Calu3 (cell line): ENCODE data around the gene ARHGAP15. TPM values are rescaled to one million over a fixed set of nuclear protein-coding genes. Genes with fewer than 3 reads are reported as not detected.

ENCODE experiments used
- BruUV-seq: library from RNA; stranded (reverse); fragments of 400-500 nt; replicated peaks from 2 replicates; lab custom pipeline; 2021; lab: Mats Ljungman, UMichigan
- CTCF ChIA-PET: fragments of 300-600 bp; sonication (Branson Sonifier 250); formaldehyde crosslinking; loops from one replicate; lab custom pipeline; 2022; ENCODE audit warnings: antibody characterized with exemption; lab: Charles Lee
- DNase-seq: peaks from one replicate; pipeline ENCODE4 v3.0.0; 2022
- H3K27ac Mint-ChIP-seq: one replicate; pipeline ENCODE4 v1.8.0; 2022; ENCODE audit warnings: mixed read lengths; ENCODE audit not compliant: unreplicated experiment
- H3K27me3 Mint-ChIP-seq: one replicate; pipeline ENCODE4 v1.8.0; 2022; ENCODE audit warnings: mixed read lengths; ENCODE audit not compliant: unreplicated experiment
- H3K36me3 Mint-ChIP-seq: one replicate; pipeline ENCODE4 v1.8.0; 2022; ENCODE audit warnings: mild to moderate bottlenecking, moderate library complexity, mixed read lengths; ENCODE audit not compliant: insufficient read depth, unreplicated experiment
- H3K4me1 Mint-ChIP-seq: one replicate; pipeline ENCODE4 v1.8.0; 2022; ENCODE audit warnings: mild to moderate bottlenecking, low read depth, mixed read lengths; ENCODE audit not compliant: unreplicated experiment
- H3K4me3 Mint-ChIP-seq: one replicate; pipeline ENCODE4 v1.8.0; 2022; ENCODE audit warnings: mild to moderate bottlenecking, low read depth, moderate library complexity, mixed read lengths; ENCODE audit not compliant: unreplicated experiment
- H3K9me3 Mint-ChIP-seq: one replicate; pipeline ENCODE4 v1.8.0; 2022; ENCODE audit warnings: low read depth, mixed read lengths; ENCODE audit not compliant: unreplicated experiment
- intact Hi-C: fragments of 100-400 bp; cut with micrococcal nuclease; formaldehyde crosslinking; loops from one replicate; pipeline ENCODE4 v1.10.0; 2022; ENCODE audit not compliant: unreplicated experiment
- total RNA-seq: library from RNA; stranded (reverse); gene quantifications from 2 replicates; pipeline ENCODE4 v1.2.3, GENCODE V29; 2022
- TF ChIP-seq, protein P1 (sequence below): fragments of 200-600 bp; IDR thresholded peaks from one replicate; pipeline ENCODE4 v1.8.0; 2022; ENCODE audit warnings: antibody characterized with exemption; ENCODE audit not compliant: unreplicated experiment

The ARHGAP15 gene
- total RNA-seq, 1 experiment from 2014 or later, result not detected

DNA sequence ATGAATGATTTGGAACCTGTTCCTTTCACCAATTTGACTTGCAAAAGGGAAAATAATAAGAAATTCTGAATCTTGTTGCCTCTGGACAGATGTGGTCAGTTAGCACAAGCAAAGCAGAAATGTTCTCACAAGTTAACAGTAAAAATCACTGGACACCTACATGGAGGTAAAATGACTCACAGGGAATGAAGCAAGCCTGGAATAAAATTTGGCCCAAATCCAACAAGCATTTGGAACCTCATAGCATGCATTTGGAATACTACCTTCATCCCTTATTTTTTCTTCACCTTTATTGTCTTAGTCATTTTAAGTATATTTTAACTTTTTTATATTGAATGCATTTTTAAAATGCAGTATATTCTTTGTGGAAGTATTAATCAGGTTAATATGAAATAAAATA is 602.9 kb downstream of the ARHGAP15 start:
- intact Hi-C loops, result no loop called here
- Mint-ChIP-seq H3K27ac (no peak overlapping the region), H3K4me1 (peaks cover 17% of the 10 kb centered on the region)

DNA sequence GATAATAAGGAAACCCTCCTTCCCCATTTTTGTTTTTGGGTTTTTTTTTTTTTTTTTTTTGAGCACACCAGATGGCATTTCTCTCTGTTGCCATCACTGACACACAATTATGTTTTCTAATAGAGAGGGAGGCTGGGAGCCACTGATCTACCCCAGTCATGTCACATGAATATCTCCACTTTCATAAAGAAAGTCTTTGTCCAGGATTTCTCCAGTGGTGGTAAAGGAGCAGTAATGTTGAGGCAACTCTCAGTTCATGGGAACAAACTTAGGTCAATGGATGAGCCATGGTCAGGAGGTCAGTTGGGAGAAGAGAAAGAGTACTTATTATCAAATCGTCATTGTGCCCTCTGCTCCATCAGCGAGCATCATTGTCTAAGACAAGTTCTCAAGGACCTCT is 603.7 kb downstream of the ARHGAP15 start:
- H3K36me3 Mint-ChIP-seq, result no peaks in the 10 kb centered on the region

More for the DNA sequence above, 602.9 kb downstream of the ARHGAP15 start:
- Mint-ChIP-seq H3K9me3 (no peaks in the 10 kb centered on the region), H3K36me3 (no peaks in the 10 kb centered on the region), H3K4me3 (no peak overlapping the region), H3K27me3 (no peaks in the 10 kb centered on the region)
- DNase-seq, result no peak
- TF ChIP-seq, protein P1, sequence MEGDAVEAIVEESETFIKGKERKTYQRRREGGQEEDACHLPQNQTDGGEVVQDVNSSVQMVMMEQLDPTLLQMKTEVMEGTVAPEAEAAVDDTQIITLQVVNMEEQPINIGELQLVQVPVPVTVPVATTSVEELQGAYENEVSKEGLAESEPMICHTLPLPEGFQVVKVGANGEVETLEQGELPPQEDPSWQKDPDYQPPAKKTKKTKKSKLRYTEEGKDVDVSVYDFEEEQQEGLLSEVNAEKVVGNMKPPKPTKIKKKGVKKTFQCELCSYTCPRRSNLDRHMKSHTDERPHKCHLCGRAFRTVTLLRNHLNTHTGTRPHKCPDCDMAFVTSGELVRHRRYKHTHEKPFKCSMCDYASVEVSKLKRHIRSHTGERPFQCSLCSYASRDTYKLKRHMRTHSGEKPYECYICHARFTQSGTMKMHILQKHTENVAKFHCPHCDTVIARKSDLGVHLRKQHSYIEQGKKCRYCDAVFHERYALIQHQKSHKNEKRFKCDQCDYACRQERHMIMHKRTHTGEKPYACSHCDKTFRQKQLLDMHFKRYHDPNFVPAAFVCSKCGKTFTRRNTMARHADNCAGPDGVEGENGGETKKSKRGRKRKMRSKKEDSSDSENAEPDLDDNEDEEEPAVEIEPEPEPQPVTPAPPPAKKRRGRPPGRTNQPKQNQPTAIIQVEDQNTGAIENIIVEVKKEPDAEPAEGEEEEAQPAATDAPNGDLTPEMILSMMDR, result no peak
- no TSS peak for BruUV-seq
- CTCF ChIA-PET, result no interaction called here

DNA sequence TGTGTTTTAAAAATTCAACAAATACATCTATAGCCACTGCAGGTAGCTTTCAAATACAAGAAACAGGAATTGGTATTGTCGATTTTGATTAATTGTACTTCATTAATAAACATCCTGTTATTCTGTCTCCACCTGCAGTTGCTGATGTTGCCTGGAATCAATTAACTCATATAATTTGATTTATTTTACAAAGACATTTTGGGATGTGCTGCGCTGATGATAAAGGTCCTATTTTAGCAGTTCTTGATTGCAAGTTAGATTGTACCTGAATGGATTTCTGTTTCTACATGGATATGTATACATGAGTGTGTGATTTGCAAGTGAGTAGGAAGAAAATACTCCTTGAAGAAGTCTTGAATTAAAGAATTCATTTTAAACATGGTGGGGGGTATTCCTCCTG is 605.3 kb downstream of the ARHGAP15 start:
- no peak for DNase-seq
- TF ChIP-seq, protein P1, result no peak
- CTCF ChIA-PET, result no interaction called here
- Mint-ChIP-seq H3K27me3 (no peaks in the 10 kb centered on the region), H3K4me1 (peaks cover 7% of the 10 kb centered on the region), H3K27ac (no peak overlapping the region), H3K36me3 (no peaks in the 10 kb centered on the region), H3K9me3 (no peaks in the 10 kb centered on the region), H3K4me3 (no peak overlapping the region)
- intact Hi-C loops, result no loop called here
- BruUV-seq, result no TSS peak

More for the DNA sequence above, 603.7 kb downstream of the ARHGAP15 start:
- no peaks in the 10 kb centered on the region for H3K27me3 Mint-ChIP-seq
- TF ChIP-seq, protein P1, result no peak
- CTCF ChIA-PET, result no interaction called here
- peaks cover 17% of the 10 kb centered on the region for H3K4me1 Mint-ChIP-seq
- no peak overlapping the region for H3K27ac Mint-ChIP-seq
- H3K9me3 Mint-ChIP-seq, result no peaks in the 10 kb centered on the region
- H3K4me3 Mint-ChIP-seq, result no peak overlapping the region
- no peak for DNase-seq
- intact Hi-C loops, result no loop called here
- BruUV-seq, result no TSS peak

DNA sequence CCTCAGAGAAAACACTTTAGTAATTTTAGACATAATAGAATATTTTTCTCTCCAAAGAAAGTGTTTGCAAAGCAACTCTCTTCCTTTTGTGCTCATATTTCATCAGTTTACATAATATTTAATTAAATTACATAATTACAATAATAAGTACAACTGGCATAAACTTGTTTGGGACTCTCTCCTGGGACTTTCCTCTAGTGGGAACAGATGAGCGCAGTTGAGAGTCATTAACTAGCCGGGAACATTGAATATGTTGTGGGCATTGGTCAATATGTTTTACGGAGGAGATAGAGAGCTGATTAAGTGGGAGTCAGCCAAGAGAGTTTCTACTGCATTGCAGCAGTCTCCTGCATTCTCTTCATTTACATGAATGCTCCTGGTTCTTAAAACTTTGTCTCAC is 607.7 kb downstream of the ARHGAP15 start:
- CTCF ChIA-PET, result no interaction called here
- no peak overlapping the region for H3K27ac Mint-ChIP-seq
- no peak for DNase-seq
- no peaks in the 10 kb centered on the region for H3K9me3 Mint-ChIP-seq
- no TSS peak for BruUV-seq
- H3K4me3 Mint-ChIP-seq, result no peak overlapping the region
- H3K4me1 Mint-ChIP-seq, result no peaks in the 10 kb centered on the region
- no peaks in the 10 kb centered on the region for H3K36me3 Mint-ChIP-seq
- H3K27me3 Mint-ChIP-seq, result no peaks in the 10 kb centered on the region
- TF ChIP-seq, protein P1, result no peak
- intact Hi-C loops, result no loop called here
